ENCODE results near the gene GREB1L.

DNA sequence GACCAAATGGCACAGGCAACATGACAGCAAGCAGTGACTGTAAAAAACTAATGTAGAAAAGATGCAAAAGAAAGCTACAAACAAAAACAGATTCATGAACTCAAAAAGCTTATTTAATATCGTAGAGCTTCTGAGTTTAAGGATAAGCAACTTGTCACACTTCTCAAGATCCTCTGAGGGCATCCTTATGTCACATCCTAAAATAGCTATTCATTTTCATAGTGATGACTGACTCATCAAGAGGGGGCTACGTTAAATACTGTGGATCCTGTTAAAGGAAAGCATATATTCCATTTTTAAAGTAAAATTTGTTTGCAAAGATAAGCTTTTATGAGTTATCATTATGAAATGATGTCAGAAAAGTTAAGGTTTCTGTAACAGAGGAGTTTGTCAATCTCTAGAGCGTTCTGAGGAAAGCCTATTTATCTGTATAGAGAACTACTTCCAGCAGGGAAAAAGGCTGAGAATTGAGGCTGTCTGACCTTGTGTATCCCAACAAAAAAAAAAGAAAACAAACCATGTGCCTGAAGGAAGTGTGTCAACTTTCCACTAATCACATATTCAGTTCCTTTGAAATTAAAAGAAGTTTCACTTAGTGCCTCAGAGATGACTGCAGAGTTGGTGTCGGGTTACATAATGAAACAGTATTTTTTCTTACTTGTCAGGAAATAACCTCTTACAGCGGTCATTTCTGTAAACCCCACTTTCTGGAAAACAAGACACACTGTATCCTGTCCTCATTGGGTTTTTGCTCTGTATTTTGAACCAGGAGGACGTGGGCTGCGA is 243.0 kb downstream of the GREB1L start:
- no peak for TF ChIP-seq CTCF (optimal IDR thresholded peaks at IDR 0.05 in 1 of 3, IDR thresholded peaks at IDR 0.05 in 1 of 3, conservative IDR thresholded peaks at IDR 0.05 in 1 of 3; ENCODE audit: extremely low read depth in 1 of 3, insufficient read depth in 2 of 3, low read length in 3 of 3)
- no peak for TF ChIP-seq EZH2 (IDR thresholded peaks at IDR 0.05; ENCODE audit: low read length)

Data from keratinocyte (primary cell).